ENCODE results near the gene RPL11.
A peak's percentile ranks its signal among the peaks of the same experiment; 100 is the strongest.
"Not testable (repeated sequence)": the region's sequence is repeated elsewhere in the genome, so short reads cannot be mapped to it uniquely, and the experiment has no call there.

The RPL11 gene

DNA sequence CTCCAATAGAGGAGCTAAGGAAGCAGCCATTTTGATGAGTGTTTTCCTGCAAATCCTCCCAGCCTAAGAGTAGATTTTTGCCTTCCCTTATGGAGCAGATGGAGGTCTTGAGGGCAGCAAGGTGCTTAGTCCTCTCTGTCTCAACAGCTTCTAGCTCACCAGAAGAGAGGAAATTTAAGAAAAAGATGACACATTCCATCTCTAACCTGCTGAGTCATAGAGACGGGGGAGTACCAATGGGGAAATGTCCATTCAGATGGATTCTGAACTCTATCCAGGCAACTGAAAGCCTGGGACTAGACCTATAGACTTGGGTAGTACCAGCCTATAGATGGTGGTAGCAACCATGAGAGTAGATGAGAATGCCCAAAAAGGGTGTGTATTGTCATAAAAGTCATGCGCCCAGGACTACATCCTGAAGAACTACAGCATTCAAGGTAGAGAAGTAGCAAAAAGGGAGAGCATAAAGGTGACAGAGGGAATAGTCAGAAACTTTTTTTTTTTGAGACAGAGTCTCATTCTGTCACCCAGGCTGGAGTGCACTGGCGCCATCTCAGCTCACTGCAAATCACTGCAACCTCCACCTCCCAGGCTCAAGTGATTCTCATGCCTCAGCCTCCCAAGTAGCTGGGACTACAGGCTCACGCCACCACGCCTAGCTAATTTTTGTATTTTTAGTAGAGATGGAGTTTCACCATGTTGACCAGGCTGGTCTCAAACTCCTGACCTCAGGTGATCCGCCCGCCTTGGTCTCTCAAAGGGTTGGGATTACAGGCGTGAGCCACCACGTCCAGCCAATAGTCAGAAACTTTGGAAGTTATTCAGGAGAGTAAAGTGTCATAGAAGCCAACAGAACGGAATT lies 41.0 kb downstream of the RPL11 start:
- peak; percentile 40 for DNase-seq (ENCODE audit: low spot score)

DNA sequence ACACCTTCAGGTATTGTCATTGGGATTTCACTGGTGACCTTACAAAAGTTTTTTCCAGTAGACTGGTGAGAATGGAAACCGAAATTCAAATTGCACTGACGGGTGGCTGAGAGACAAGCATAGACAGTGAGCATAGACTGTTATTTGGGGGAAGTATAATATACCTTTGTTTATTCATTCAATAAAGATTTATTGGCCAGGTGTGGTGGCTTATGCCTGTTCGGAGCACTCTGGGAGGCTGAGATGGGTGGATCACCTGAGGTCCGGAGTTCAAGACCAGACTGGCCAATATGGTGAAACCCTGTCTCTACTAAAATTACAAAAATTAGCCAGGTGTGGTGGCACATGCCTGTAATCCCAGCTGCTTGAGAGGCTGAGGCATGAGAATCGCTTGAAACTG lies 41.7 kb downstream of the RPL11 start:
- not testable (repeated sequence) for DNase-seq (ENCODE audit: low spot score)

- DNase-seq (ENCODE audit: low spot score) = no peak
These were observed 45.0 kb downstream of the RPL11 start for GRCh38 chr1:23736437-23737134.

GRCh38 chr1:23741609-23742008 lies 50.0 kb downstream of the RPL11 start:
- DNase-seq (ENCODE audit: low spot score) = no peak

GRCh38 chr1:23742670-23743286 lies 51.2 kb downstream of the RPL11 start:
- DNase-seq (ENCODE audit: low spot score) = no peak

- DNase-seq (ENCODE audit: low spot score) = peak; percentile 75
These were observed 51.9 kb downstream of the RPL11 start, which contains the start of gene ELOA for GRCh38 chr1:23743287-23744152. ELOA (plus strand) TSS chr1:23743471; CDS start chr1:23743504, 33 bp downstream.

DNA sequence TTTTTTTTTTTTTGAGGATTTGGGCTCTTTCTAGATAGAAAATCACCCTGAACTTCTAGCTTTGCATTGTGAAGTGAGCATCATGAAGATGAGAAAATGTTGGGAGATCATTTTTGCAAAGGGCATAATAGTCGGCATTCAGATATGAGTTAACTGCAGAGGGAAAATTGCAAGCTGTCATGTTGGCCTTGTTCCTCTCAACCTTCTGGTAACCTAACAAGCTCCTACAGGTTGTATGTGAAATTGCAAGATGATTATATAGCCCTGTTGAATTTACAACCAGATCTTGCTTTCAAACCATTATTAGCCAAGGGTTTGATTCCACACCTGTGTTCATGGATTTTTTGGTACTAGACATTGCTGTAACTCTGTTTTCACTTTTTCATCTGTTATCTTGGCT lies 53.9 kb downstream of the RPL11 start:
- peak; percentile 60 for DNase-seq (ENCODE audit: low spot score)
